Thyroid gland (tissue), 4 donors: ENCODE measurements around the gene RHOBTB1.

ENCODE experiments used
- POLR2A ChIP-seq, 2 donors: fragments of 450-650 bp; IDR thresholded peaks; one replicate each; pipeline ENCODE4 v1.6.1; 2017; ENCODE audit warnings: antibody characterized with exemption in 2 of 2, mild to moderate bottlenecking in 2 of 2, moderate library complexity in 1 of 2
- TF ChIP-seq, protein P1 (sequence below), 6 experiments: fragments of 200-600 bp in 3 of 6; fragments of 450-650 bp in 3 of 6; sonication (generic) in 3 of 6; IDR thresholded peaks; one replicate each; pipeline ENCODE4 v1.5.1; 2016 to 2019; ENCODE audit warnings: antibody characterized with exemption in 6 of 6, mild to moderate bottlenecking in 2 of 6, inconsistent platforms in 1 of 6, moderate library complexity in 1 of 6

DNA sequence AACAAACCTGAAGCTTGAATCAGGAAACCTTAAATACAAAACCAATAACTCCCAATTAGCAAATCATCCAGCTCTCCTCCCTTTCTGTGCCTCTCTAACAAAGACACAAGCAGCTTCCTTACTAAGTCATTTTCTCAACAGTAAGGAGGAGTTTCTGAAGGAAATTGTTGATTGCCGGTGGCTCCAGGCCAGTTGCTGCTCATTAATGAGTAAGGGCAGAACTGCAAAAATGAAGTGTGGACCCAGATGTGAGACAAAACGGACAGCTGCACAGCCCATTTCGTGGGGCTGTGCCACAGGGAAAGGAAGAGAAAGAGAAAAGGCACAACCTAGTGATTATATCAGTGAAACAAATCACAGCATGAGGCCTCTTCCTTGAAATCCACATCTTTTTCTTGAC lies 42.8 kb upstream of the RHOBTB1 start:
- TF ChIP-seq, protein P1, sequence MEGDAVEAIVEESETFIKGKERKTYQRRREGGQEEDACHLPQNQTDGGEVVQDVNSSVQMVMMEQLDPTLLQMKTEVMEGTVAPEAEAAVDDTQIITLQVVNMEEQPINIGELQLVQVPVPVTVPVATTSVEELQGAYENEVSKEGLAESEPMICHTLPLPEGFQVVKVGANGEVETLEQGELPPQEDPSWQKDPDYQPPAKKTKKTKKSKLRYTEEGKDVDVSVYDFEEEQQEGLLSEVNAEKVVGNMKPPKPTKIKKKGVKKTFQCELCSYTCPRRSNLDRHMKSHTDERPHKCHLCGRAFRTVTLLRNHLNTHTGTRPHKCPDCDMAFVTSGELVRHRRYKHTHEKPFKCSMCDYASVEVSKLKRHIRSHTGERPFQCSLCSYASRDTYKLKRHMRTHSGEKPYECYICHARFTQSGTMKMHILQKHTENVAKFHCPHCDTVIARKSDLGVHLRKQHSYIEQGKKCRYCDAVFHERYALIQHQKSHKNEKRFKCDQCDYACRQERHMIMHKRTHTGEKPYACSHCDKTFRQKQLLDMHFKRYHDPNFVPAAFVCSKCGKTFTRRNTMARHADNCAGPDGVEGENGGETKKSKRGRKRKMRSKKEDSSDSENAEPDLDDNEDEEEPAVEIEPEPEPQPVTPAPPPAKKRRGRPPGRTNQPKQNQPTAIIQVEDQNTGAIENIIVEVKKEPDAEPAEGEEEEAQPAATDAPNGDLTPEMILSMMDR (IDR thresholded peaks at IDR 0.05) = no peak
- TF ChIP-seq POLR2A (IDR thresholded peaks at IDR 0.05) = no peak
